ENCODE results near the gene PPP1R9A. TPM values are rescaled to one million over a fixed set of nuclear protein-coding genes. Genes with fewer than 3 reads are reported as not detected.

PPP1R9A gene
- total RNA-seq, 1 donor from 2014 or later = 1.3 TPM

DNA sequence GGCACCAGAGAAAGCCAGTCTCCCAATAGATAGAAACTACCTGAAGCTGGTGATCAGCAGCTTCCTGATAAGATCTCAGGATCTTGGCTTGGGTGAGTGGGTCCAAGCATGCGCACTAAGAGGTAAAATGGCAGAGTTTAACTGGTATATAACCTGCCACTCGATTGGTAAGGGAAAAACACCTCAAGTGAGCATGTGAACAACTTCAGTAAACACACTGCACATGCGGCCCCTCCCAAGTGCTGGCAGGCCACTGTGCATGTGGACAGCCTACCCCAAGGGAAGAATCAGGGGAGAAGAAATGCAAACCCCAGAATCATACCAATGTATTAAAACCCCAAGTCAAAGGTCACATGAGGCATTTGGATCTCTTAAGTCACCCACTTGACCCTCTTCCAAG lies 434.6 kb downstream of the PPP1R9A start:
- POLR2A ChIA-PET = no interaction called here
- Mint-ChIP-seq H3K36me3 (ENCODE audit: low read depth) (no peaks in the 10 kb centered on the region), H3K4me3 (no peak overlapping the region), H3K4me1 (no peaks in the 10 kb centered on the region), H3K9me3 (no peaks in the 10 kb centered on the region), H3K27ac (no peak overlapping the region), H3K27me3 (peaks cover 3% of the 10 kb centered on the region)
- TF ChIP-seq, protein P1, sequence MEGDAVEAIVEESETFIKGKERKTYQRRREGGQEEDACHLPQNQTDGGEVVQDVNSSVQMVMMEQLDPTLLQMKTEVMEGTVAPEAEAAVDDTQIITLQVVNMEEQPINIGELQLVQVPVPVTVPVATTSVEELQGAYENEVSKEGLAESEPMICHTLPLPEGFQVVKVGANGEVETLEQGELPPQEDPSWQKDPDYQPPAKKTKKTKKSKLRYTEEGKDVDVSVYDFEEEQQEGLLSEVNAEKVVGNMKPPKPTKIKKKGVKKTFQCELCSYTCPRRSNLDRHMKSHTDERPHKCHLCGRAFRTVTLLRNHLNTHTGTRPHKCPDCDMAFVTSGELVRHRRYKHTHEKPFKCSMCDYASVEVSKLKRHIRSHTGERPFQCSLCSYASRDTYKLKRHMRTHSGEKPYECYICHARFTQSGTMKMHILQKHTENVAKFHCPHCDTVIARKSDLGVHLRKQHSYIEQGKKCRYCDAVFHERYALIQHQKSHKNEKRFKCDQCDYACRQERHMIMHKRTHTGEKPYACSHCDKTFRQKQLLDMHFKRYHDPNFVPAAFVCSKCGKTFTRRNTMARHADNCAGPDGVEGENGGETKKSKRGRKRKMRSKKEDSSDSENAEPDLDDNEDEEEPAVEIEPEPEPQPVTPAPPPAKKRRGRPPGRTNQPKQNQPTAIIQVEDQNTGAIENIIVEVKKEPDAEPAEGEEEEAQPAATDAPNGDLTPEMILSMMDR (IDR thresholded peaks at IDR 0.05) = no peak
- ATAC-seq (ENCODE audit: low read depth) = no peak
- intact Hi-C loops (cut with micrococcal nuclease) = no loop called here
- CTCF ChIA-PET = no interaction called here
- DNase-seq = no peak

DNA sequence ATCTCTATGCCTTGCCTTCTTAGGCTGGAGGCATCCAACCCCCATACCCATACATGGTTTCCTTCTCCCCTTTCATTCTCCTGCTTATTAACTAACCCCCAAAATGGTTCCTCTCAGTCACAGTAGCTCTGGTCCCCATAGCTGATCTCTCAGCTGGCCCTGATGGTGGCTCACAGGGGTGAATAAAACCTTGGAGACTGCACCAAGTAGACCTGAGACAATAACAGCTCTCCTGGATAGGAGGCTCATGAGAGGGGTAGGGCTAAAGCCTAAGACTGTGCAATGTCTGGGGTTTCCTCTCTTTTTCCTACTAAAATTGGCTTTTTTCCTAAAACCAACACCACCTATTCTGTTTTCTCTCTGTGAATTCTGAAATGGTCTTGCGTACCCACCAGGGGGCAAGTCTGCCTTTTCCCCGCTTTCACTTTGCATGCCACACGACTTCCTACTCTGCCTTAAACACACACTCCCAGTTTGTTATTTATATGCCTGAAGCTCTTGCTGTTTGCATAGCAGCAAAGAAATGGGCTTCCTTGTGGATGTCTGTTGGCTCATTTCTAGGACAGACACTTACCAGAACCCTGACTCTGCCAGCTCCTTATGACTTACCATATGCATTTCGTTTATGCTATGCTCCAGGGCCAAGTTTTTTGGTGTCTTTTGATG lies 435.4 kb downstream of the PPP1R9A start:
- no peak for ATAC-seq (ENCODE audit: low read depth)
- no peak for DNase-seq
- intact Hi-C loops (cut with micrococcal nuclease) = no loop called here
- peaks cover 3% of the 10 kb centered on the region for H3K27me3 Mint-ChIP-seq
- H3K4me3 Mint-ChIP-seq = no peak overlapping the region
- ChIA-PET CTCF (interaction anchor here (0.6 to 0.7 kb wide), 2 partner anchors 78 to 134 kb away, joined by 3 read pairs; no protein-coding TSS in a partner anchor), POLR2A (no interaction called here)
- no peaks in the 10 kb centered on the region for H3K4me1 Mint-ChIP-seq
- H3K9me3 Mint-ChIP-seq = no peaks in the 10 kb centered on the region
- H3K36me3 Mint-ChIP-seq (ENCODE audit: low read depth) = no peaks in the 10 kb centered on the region
- TF ChIP-seq, protein P1 (IDR thresholded peaks at IDR 0.05) = no peak
- H3K27ac Mint-ChIP-seq = no peak overlapping the region

All from activated B cell treated with CpG ODN at 0.5 μM for 24 hours (primary cell).